HG03097 (cell line): ENCODE measurements around the gene ACKR2.
A peak's percentile ranks its signal among the peaks of the same experiment; 100 is the strongest.

Experiments
- ATAC-seq: cut with Tn5 transposase; IDR thresholded peaks from one replicate; pipeline ENCODE4 v1.9.1; 2021; ENCODE audit not compliant: unreplicated experiment, low FRiP score

Gene ACKR2

DNA sequence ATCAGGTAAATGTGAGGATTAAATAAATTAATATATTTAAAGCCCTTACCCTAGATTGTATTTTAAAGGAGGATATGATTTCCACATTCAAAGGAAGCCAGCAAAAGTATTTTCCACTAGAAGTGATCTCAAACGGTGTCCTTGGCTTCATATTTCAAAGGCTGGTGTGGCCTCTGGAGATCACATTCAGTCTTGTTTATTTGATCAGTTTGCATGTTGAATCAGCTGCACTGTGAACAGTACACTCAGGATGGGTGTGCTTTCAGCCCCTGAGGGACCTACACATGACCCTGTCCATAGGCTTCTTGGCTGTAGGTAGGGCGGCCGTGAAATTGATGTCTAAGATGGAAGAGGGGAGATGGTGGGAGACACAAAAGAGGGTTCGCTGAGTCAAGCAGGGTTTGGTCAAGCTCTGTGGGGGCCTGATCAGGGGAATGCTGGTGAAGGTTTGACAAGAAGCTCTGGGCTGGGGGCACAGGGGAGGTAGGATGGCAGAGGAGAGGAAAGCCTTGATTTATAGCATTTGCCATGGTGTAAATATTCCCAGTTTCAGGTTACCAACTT, 44.6 kb downstream of the ACKR2 start:
- no peak for ATAC-seq

DNA sequence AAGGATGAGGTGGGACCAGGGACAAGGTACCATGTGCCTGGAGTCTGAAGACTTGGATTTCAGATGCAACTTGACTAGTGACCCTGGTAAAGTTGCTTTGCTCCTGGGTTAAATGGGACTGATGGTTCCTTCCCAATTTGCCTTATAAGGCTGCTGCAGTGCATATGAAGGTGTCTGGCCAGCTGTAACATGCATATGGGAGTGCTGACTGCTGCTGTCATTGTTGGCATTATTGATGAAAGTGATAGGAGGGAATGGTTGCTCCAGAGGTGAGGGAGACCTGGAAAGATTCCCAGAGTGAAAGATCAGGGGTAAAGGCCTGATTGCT, 45.9 kb downstream of the ACKR2 start:
- no peak for ATAC-seq

DNA sequence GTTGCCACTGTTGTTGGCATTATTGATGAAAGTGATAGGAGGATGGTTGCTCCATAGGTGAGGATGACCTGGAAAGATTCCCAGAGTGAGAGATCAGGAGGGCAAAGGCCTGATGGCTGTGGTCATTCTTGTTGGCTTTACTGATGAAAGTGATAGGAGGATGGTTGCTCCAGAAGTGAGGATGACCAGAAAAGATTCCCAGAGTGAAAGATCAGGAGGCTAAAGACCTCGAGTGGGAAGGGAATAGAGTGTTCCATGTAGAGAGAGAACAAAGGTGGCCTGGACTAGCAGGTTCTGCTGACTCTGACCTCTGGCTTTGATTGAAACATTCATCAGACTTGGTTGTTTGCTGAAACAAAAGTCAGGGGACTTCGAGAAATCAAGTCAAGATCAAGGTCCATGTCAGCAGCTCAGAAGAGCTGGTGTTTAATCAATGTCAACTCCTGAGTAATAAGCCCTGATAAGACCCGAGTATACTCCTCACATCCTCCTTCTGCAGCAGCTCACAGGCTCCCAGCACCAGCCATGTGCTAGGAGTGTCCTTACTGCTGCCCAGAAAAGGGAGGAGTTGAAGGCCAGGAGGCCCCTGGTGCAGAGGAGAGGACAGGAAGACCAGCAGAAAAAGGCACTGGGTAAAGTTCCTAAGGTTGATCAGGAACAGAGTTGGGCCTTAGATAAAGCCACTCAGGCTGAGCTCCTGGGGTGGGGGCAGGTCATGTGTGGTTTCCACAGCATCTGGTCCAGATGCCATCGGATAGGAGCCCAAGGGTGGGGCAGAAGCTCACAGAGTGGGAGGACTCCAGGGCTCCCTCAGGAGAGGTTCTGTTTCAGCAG, 46.5 kb downstream of the ACKR2 start:
- no peak for ATAC-seq

DNA sequence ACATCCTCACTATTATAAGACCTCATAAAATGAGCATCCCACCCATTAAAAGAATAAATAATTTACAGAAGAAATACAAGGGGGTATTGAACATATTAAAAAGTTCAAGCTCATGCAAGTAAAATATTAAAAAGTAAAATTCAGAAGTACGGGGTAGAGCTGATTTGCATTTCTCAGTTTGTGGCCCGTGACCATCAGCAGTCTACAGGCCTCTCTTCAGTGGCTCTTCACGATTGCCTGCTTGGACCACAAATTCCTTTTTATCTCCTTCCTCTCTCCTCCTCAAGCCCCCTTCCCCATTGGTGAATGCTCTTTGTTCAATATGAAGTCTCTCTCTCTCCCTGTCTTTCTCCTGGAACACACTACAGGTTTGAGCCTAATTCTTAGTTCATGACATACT, 47.3 kb downstream of the ACKR2 start:
- ATAC-seq: no peak

DNA sequence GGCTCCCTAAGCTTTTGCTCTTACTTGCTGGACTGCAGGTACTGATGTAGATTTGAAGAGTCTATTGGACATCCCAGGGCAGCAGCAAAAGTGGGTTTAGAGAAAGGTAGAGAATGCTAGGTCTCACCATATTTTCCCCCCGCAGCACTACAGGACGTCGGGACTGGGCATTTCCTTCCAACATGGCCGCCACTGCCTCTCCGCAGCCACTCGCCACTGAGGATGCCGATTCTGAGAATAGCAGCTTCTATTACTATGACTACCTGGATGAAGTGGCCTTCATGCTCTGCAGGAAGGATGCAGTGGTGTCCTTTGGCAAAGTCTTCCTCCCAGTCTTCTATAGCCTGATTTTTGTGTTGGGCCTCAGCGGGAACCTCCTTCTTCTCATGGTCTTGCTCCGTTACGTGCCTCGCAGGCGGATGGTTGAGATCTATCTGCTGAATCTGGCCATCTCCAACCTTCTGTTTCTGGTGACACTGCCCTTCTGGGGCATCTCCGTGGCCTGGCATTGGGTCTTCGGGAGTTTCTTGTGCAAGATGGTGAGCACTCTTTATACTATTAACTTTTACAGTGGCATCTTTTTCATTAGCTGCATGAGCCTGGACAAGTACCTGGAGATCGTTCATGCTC, 55.2 kb downstream of the ACKR2 start:
- ATAC-seq: no peak

DNA sequence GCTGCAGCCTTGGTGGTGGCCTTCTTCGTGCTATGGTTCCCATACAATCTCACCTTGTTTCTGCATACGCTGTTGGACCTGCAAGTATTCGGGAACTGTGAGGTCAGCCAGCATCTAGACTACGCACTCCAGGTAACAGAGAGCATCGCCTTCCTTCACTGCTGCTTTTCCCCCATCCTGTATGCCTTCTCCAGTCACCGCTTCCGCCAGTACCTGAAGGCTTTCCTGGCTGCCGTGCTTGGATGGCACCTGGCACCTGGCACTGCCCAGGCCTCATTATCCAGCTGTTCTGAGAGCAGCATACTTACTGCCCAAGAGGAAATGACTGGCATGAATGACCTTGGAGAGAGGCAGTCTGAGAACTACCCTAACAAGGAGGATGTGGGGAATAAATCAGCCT, 56.0 kb downstream of the ACKR2 start:
- ATAC-seq: no peak

DNA sequence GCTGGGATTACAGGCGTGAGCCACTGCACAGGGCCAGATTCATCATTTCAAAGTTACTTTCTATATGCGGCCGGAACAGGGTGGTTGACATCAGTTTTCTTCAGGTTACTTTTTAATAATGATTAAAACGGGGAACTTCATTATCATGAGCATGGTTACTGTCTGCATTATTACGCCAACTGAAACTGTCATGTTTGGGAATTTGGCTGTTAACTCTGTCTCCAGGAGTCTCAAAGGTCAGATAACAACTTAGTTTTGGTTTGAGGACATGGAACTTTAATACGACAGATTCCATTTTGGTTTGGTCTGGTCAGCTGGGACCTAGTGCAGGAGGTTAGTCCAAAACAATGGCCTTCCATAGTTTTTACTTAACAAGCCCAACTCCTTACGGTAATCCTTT, 57.9 kb downstream of the ACKR2 start:
- ATAC-seq: no peak

DNA sequence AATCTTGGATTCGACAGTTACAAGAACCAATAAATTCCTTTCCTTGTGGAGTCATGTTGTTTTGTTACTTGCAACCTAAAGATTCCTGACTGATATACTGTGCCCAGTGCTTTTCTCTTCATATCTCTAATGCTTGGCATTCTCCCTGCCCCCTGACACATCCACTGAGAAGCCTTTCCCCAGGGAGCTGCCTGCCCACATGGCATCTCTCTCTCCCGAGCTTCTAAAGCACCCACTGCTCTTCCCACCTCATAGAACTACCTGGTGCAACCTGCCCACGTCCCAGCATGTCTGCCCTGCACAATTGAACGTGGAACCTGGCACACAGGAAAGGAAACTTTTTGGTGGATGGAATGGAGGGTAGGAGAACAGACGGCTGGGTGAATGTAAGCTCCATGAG, 59.6 kb downstream of the ACKR2 start:
- no peak for ATAC-seq

DNA sequence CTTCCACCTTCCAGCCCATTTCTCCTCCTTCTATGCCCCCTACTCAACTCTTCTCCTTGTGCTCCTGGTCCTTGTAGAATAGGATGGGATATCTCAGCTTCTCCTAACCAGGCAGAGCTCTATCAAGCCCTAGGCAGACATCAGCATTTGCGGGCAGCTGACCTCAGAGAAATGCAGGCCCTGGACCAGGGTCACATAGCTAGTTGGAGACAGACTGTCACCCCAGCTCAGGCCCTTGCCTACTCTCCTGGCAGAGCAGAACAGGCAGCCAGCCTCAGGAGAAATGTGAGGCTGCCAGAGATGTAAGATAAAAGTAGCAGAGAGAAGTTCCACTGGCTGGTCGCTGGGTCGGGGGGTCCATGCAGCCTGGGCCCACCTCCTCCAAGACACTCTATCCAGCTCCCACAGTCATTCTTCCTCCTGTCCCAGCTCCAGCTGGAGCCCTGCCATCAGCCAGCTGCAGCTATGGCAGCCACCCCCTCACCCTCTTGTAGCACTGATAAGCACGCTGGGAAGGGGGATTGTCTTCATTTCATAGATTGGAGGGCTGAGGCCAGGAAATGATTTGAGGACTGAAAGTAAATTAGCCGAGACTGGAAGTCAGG, 62.4 kb downstream of the ACKR2 start:
- ATAC-seq: no peak

DNA sequence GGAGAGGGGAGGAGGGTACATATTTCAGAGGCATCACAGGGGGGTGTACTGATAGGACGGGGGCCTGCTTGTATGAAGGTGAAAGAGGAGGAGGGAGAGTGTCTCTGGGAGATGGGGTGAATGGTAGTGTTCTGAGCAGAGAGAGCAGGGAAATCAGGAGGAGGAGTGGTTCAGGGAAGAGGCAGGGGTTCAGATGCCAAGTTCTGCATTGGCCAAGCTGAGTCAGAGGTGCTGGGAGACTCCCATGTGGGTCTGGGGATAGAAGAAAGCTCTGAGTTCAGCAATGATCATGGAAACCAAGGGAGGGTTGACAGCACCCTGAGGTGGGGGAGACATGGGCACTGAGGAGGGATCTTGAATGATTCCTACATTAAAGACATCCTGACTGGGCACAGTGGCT, 63.5 kb downstream of the ACKR2 start:
- no peak for ATAC-seq

DNA sequence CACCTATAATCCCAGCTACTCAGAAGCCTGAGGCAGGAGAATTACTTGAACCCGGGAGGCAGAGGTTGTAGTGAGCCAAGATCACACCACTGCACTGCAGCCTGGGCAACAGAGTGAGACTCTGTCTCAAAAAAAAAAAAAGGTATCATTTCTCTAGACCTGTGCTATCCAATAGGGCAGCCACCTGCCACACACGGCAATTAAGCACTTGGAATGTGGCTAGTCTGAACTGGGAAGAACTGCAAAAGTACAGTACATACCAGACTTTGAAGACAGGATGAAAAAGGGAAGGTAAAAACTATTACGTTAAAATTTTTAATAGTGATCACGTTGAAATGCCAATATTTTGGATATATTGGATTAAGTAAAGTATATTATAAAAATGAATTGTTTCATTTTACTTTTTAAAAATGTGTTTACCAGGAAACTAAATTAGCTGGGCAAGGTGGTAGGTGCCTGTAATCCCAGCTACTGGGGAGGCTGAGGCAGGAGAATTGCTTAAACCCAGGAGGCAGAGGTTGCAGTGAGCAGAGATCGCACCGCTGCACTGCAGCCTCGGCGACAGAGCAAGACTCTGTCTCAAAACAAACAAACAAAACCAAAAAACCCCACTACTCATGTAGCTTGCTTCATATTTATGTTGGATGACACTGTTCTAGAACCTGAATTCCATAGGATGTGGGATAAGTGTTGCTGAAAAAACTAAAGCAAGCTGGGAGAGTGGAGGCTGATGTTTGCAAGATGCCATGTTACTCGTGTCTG, 64.2 kb downstream of the ACKR2 start:
- no peak for ATAC-seq

DNA sequence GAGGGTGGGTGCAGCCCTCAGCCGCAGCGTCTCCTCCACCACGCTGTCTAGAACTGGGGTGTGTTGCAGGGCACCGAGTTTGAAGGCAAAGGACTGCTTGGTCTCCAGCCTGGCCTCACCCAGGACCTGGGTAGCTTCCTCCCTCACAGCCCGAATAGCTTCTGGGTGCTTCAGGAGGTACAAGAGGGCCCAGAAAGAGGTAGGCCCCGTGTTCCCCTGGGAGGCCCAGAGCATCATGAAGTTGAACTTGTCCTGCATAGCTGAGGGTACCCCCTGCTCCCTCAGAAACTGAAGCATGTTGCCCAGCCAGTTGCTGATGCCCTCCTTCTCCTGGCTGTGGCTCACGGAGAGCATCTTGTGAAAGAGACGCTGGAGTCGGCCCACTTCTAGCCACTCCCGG, 65.5 kb downstream of the ACKR2 start:
- ATAC-seq: no peak

DNA sequence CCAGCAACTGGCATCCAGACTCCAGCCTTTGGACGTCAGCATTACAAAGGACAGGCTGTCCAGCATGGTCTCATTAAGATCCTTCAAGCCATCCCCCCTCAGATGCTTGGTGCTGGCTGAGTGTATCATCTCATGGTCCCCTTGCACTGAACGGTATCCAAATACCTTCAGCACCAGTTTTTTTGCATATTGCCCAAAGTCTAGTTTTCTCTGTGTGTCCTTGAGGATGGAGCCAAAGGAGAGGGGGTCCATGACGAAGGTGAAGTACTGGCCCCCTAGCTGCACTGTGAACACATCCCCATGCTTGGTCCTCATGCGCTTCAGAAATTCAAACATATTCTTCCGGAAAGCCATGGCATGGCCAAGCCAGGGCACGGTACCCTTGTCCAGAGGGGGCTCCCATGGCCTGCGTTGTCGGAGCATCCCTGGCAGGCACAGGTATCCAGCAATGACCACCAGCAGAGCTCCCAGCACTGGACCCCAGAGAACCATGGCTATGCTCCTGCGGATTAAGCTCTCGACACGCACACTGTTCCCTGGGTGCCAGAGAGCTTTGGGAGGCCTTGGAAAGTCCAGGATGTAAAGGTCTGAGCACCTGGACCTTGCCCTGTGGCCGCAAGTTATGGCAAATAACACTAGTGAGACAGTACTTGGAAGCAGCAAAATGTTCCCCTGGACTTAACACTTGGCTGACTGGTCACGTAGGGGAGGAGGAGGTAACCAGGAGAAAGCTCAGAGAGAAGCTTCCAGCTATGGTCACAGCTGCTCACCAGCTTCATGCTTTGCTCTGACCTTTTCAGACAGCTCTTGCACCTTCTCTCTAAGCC, 66.3 kb downstream of the ACKR2 start, which contains the start of gene CYP8B1:
CYP8B1 (minus strand) TSS at position 555 of the 827 bp plus-strand sequence; CDS start at position 492, 63 bp downstream.
- no peak for ATAC-seq

DNA sequence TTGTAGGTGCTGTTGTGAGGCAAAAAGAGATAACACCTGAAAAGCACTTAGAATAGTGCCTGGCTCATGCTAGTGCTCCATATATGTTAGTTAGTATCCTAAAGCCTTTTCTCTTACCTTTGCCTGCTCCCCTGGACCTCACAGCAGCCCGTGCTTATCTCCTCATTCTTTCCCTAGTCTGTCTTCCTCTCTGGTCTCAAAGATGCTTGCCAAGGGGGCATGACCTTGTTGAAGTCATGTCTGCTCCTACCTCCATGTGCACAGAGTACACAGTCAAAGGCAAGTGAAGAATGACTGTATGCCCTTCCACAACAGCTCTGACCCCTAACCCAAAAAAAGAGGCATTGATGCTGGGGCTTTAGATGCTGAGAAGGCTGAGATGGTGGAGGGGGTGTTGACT, 67.2 kb downstream of the ACKR2 start:
- no peak for ATAC-seq

DNA sequence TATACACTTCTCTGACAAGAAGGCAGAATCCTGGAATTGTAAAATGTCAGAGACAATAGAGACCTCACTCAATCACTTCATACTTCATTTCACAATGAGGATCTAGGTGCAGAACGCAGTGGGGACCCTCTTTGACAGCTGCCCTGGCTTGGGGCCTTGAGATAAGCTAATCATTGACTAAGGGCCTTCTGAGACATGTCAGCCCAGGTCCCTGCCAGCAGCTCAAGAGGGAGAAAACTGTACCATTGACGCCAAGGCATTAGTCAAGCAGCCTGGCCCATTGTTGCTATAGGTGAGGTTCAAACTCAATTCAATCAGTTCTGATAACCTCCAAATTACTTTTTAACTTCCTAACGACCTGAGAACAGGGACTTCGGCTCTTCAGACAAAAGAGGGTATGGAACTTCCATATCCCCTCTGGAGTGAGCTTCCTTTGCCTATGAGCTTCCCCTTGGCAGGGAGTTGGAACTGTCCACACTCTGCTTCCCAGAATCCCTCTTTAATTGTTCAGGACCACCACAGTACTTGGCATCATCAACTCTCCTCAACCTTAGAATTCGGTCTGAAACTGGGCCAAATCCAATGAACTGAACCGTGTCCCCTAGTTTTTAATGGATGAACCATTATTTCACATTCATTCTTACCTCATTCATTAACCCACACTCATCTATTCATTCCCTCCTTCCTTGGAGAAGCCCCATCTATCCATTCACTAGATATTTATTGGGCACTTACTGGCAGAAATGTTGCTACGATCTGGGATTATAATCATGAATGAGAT, 67.9 kb downstream of the ACKR2 start:
- ATAC-seq: no peak

DNA sequence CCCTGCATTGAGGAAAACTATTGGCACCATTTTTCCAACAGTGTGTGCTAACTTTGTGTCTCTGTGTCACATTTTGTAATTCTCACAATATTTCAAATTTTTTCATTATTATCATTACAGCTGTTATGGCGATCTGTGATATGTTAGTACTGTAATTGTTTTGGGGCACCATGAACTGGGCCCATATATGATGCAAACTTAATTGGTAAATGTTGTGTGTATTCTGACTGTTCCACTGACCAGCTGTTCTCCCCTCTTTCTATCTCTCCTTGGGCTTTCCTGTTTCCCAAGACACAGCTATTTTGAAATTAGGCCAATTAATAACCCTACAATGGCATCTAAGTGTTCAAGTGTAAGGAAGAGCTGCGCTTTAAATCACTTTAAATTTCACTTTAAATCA, 68.6 kb downstream of the ACKR2 start:
- no peak for ATAC-seq

DNA sequence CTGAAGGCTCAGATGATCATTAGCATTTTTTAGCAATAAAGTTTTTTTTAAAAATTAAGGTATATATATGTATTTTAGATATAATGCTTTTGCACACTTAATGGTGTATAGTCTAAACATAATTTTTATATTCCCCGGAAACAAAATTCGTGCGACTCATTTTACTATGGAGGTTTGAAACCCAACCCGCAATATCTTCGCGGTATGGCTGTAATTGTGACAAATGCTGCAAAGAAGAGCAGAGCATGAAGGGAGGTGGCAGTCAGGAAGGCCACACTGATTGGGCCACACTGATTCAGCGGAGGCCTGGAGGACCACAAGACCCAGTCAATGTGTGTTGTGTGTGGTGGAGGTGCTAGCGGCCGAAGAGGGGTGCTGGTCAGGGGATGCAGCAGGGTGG, 70.9 kb downstream of the ACKR2 start:
- ATAC-seq: no peak

DNA sequence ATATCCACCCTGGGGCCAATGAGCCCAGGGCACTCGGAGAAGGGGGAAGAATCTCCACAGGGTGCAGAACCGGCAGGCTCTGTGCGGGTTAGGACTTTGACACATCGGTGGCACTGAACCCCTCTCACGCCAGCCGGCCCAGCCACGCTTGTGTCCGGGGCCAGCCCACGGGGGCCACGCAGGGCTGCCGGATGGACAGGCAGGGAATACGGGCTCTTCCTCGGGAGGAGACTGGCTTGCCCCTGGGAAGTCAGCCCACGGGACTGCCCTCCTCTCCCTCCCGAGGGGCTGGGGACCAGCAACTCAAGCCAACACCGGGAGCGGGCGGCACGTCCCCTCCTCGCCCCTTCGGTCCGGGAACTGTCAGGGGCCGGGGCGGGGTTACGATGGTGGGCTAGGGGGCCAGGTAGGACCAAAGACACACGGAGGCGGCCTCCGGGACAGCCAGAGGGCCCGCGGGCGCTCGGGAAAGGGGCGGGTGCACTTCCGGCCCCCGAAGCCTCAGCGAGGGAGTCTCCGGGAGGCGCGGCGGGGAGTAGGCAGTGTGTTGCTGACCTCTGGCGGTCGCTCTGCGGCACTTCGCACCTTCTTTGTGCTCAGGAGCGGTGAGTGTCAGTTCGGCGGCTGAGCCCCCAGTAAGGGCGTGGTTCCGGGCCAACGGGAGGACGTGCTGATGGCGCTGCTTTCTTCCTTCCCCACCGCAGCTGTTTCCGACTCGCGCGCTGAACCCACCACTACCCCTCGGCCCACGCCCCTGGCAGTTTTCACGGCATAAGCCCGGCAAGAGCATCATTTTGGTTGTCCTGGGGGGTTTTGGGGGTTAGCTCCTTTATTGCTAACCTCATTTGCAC, 71.6 kb downstream of the ACKR2 start:
- ATAC-seq: peak; percentile 99
